Right atrium auricular region (tissue), 2 donors: ENCODE measurements around the gene CAMTA2. TPM values are rescaled to one million over a fixed set of nuclear protein-coding genes. Genes with fewer than 3 reads are reported as not detected.

ENCODE experiments used
- DNase-seq: peaks from one replicate; pipeline ENCODE4 v3.0.0-alpha.2; 2019; ENCODE audit warnings: low spot score
- H3K27ac ChIP-seq, 2 donors: fragments of 200-600 bp; sonication (generic); 1 replicate in 1 of 2; 2 replicates in 1 of 2; pipeline ENCODE4 v1.5.1; 2016 to 2019
- H3K27me3 ChIP-seq, 2 donors: fragments of 200-600 bp; sonication (generic); one replicate each; pipeline versions ENCODE4 v1.5.1 to v1.6.0; 2017 to 2019
- H3K36me3 ChIP-seq: fragments of 200-600 bp; sonication (generic); one replicate; pipeline ENCODE4 v1.5.1; 2016
- H3K4me1 ChIP-seq, 2 donors: fragments of 200-600 bp; sonication (generic); one replicate each; pipeline versions ENCODE4 v1.5.1 to v1.6.0; 2017 to 2019
- H3K4me3 ChIP-seq, 2 donors: fragments of 200-600 bp; sonication (generic); 1 replicate in 1 of 2; 2 replicates in 1 of 2; pipeline ENCODE4 v1.5.1; 2017 to 2019; ENCODE audit warnings: mild to moderate bottlenecking in 1 of 2, moderate library complexity in 1 of 2
- H3K9me3 ChIP-seq, 2 donors: fragments of 200-600 bp; sonication (generic); one replicate each; pipeline ENCODE4 v1.5.1; 2019
- total RNA-seq, 2 donors: library from RNA; depleted of rRNA; stranded (reverse); fragments of >200 nt; gene quantifications; one replicate each; pipeline ENCODE4 v1.1.0, GENCODE V29; 2016
- TF ChIP-seq, protein P1 (sequence below), 2 donors: fragments of 200-600 bp; sonication (generic); IDR thresholded peaks; one replicate each; pipeline ENCODE4 v1.5.1; 2019; ENCODE audit warnings: antibody characterized with exemption in 2 of 2

The CAMTA2 gene
- total RNA-seq, 2 donors from 2014 or later: 20.3 to 24.7 TPM

DNA sequence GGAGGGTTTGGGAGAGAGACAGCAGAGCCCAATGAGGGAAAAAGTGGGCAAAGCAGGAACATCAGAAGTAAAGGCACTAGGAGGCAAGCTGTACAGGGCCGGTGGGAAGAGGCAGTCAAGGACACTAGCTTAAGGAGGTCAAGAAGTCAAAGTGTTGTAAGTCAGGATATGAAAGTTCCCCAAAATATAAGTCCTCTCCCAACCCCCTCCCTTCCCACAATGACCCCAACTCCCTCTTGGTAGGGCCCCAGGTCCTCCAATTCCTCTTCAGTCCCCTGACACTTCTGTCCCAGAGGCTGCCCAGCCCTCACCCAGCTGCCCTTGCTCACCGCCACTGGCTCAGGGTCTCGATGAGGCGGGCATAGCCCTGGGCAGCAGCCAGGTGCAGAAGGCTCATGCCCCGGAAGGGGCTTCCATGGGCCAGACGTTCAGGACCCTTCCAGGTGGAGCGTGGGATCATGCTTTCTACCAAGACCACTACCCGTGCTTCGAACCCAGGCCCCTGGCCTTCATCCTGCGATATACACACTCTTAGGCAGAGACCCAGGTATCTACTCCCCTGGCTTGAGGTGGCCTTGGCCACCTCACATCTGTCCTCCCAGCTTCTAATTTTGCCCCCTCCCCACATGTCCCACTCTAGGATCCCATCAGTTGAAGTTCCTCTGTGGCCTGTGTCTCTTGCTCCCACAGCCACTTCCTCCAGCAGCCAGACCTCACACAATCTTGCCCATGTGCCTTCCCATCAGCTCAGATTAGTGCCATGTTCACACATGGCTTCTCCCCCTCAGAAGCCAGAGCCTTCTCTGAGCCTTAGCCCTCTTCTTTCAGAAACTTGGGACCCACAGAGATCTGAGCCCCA lies 14.0 kb downstream of the CAMTA2 start:
- H3K27ac ChIP-seq: peak overlapping the region; percentile 49 to 71
- H3K36me3 ChIP-seq: peaks cover 68% of the 10 kb centered on the region
- TF ChIP-seq, protein P1, sequence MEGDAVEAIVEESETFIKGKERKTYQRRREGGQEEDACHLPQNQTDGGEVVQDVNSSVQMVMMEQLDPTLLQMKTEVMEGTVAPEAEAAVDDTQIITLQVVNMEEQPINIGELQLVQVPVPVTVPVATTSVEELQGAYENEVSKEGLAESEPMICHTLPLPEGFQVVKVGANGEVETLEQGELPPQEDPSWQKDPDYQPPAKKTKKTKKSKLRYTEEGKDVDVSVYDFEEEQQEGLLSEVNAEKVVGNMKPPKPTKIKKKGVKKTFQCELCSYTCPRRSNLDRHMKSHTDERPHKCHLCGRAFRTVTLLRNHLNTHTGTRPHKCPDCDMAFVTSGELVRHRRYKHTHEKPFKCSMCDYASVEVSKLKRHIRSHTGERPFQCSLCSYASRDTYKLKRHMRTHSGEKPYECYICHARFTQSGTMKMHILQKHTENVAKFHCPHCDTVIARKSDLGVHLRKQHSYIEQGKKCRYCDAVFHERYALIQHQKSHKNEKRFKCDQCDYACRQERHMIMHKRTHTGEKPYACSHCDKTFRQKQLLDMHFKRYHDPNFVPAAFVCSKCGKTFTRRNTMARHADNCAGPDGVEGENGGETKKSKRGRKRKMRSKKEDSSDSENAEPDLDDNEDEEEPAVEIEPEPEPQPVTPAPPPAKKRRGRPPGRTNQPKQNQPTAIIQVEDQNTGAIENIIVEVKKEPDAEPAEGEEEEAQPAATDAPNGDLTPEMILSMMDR (IDR thresholded peaks at IDR 0.05): no peak
- H3K9me3 ChIP-seq: no peaks in the 10 kb centered on the region
- H3K4me3 ChIP-seq: no peak overlapping the region
- peaks cover 0 to 39% of the 10 kb centered on the region in 2 donors for H3K4me1 ChIP-seq
- no peak for DNase-seq
- H3K27me3 ChIP-seq: no peaks in the 10 kb centered on the region

DNA sequence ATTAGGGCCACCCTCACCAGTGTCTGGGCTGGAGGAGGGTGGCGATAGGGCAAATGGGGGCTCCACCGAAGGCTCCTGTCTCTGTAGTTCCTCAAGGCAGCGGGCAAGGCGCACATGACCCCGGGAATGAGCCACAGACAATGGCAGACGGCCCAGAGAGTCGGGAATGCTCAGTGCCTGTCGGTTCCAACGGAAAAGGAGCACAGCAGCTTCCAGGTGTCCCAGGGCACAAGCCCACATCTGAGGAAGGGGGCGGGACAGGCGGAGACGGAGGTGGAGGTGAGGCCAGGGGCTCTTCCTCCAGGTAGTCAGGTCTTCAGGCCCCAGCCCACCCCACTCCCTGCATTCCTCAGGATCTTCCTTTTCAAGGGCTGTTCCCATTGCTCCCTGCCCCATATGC lies 14.7 kb downstream of the CAMTA2 start:
- H3K9me3 ChIP-seq: no peaks in the 10 kb centered on the region
- H3K4me3 ChIP-seq: no peak overlapping the region
- peak overlapping the region; percentile 49 to 71 for H3K27ac ChIP-seq
- H3K4me1 ChIP-seq: peaks cover 0 to 46% of the 10 kb centered on the region in 2 donors
- H3K36me3 ChIP-seq: peaks cover 60% of the 10 kb centered on the region
- TF ChIP-seq, protein P1 (IDR thresholded peaks at IDR 0.05): no peak
- DNase-seq: no peak
- no peaks in the 10 kb centered on the region for H3K27me3 ChIP-seq

DNA sequence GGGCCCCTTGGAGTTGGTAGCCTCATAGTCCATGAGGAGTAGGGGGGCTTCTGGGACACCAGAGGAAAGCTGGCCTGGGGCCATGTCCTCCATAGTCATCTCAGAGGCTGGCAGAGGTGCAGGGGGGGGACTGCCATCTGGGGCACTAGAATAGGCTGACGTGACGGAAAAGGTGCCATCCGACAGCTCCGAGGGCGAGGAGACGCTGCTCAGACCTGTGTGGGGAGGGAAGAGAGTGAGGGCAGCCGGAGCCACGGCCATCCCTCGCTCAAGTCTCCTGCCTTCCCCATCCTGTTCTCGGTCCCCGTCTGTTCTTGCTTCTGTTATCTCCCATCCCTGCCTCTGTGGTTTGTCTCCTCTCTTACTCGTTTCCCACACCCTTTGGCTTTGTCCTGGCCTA lies 15.2 kb downstream of the CAMTA2 start:
- no peak for DNase-seq
- peak overlapping the region; percentile 51 to 71 for H3K27ac ChIP-seq
- H3K4me1 ChIP-seq: peaks cover 0 to 46% of the 10 kb centered on the region in 2 donors
- no peaks in the 10 kb centered on the region for H3K27me3 ChIP-seq
- peaks cover 56% of the 10 kb centered on the region for H3K36me3 ChIP-seq
- TF ChIP-seq, protein P1 (IDR thresholded peaks at IDR 0.05): no peak
- no peaks in the 10 kb centered on the region for H3K9me3 ChIP-seq
- H3K4me3 ChIP-seq: no peak overlapping the region

DNA sequence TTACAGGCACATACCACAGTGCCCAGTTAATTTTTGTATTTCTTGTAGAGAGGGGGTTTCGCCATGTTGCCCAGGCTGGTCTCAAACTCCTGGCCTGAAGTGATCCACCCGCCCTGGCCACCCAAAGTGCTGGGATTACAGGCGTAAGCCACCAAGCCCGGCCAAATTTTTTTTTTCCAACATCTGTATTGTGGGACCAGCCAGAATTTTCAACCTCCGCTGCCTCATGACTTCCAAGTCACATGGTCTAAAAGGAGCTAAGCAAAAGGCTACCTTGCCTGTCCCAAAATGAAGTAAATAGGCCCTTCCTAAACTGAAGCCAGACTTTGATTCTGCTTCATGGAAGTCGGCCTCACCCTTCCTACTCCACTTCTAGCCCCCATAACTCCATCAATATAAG lies 15.6 kb downstream of the CAMTA2 start:
- Histone ChIP-seq H3K27ac (peak overlapping the region; percentile 51 to 71), H3K36me3 (peaks cover 51% of the 10 kb centered on the region), H3K4me3 (no peak overlapping the region), H3K9me3 (no peaks in the 10 kb centered on the region), H3K4me1 (peaks cover 0 to 46% of the 10 kb centered on the region in 2 donors), H3K27me3 (no peaks in the 10 kb centered on the region)
- TF ChIP-seq, protein P1 (IDR thresholded peaks at IDR 0.05): no peak
- DNase-seq: no peak

DNA sequence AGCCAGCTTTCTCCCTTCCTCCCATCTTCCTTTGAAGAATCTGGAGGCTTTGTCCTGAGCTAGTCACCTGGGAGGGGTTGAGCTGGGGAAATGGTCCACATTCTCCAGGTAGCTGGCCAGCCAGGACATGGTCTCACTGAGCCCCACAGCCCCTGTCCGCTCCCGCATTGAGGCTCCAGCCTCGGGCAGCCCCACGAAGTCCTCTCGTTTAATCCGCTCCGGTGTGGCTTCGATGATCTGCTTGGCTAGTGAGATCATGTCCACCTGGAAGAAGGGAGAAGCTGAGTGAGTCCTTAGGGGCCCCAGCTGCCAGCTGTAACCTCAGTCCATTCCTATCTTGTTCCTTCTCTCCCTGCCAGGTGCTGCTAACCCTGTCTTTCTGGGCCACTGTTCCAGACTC lies 17.2 kb downstream of the CAMTA2 start:
- Histone ChIP-seq H3K36me3 (peaks cover 41% of the 10 kb centered on the region), H3K27me3 (no peaks in the 10 kb centered on the region), H3K9me3 (no peaks in the 10 kb centered on the region), H3K27ac (peak overlapping the region in 1 of 2 donors; percentile 97), H3K4me1 (peaks cover 0 to 60% of the 10 kb centered on the region in 2 donors), H3K4me3 (no peak overlapping the region)
- no peak for DNase-seq
- TF ChIP-seq, protein P1 (IDR thresholded peaks at IDR 0.05): no peak
